GM19035 (cell line): ENCODE measurements around the gene GPR78.

Experiments used
- ATAC-seq: cut with Tn5 transposase; IDR thresholded peaks from one replicate; pipeline ENCODE4 v1.9.1; 2021; ENCODE audit not compliant: unreplicated experiment

Gene GPR78, protein sequence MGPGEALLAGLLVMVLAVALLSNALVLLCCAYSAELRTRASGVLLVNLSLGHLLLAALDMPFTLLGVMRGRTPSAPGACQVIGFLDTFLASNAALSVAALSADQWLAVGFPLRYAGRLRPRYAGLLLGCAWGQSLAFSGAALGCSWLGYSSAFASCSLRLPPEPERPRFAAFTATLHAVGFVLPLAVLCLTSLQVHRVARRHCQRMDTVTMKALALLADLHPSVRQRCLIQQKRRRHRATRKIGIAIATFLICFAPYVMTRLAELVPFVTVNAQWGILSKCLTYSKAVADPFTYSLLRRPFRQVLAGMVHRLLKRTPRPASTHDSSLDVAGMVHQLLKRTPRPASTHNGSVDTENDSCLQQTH

DNA sequence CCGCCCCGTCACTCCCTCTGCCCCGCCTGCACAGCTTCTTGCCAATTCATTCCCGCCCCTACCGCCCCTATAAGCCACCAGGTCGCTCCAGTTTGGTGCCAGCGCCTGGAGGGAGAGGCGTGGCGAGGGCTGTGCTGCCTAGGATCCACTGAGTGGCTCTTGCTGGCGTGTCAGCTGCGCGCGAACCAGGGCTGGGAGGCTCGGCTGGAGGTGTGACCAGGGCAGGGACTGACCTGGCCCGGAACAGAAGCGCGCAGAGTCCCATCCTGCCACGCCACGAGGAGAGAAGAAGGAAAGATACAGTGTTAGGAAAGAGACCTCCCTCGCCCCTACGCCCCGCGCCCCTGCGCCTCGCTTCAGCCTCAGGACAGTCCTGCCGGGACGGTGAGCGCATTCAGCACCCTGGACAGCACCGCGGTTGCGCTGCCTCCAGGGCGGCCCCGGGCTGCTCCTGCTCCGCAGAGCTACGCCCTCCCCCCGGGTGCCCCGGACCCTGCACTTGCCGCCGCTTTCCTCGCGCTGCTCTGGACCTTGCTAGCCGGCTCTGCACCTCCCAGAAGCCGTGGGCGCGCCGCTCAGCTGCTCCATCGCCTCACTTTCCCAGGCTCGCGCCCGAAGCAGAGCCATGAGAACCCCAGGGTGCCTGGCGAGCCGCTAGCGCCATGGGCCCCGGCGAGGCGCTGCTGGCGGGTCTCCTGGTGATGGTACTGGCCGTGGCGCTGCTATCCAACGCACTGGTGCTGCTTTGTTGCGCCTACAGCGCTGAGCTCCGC is at the start of gene GPR78:
TSS of gene GPR78 (plus strand) at position 72 of the 773 bp plus-strand sequence. CDS start at position 663, 591 bp downstream.
- no peak for ATAC-seq

DNA sequence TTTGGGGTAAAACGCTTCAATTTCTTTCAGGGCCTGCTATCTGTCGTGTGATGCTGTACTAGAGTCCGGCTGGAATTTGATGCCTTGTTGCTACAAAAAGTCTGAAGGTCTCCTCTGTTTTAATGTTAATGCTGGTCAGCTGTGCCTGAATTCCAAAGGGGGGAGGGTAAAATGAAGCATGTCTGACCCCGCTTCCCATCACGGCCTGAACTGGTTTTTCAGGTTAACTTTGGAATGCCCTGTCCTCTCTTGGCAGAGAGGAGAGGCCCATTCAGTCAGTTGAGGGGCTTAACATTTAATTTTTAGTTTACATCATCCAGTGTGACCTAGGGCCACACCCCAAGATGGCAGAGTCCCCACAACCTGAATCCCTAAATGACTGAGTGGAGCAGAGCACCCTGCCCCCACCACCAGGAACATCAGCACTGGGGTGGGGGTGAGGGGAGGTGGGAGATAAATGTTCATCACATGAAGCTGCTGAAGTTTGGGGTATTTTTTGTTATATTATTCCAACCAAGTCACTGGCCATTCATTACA is 47.9 kb upstream of the GPR78 start:
- ATAC-seq: no peak

GRCh38 chr4:8533274-8533865 is 46.8 kb upstream of the GPR78 start:
- no peak for ATAC-seq

DNA sequence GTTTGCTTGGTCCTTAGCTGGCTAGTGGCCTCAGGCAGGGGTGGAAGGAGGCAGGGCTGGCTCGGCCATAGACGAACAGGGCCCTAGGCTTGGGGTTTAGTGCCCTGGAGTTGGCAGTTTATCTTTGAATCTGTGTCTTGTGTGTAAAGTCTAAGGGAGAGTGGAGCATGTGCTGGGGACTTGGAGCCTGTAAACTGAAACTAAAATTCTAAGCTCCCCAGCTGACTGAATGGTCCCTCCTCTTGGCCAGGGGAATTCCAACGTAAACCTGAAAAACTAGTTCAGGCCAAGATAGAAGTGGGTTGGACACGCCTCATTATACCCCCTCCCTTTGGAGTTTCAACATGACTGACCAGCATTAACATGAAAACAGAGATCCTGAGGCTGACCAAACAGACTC is 46.1 kb upstream of the GPR78 start:
- peak; percentile 73 for ATAC-seq

DNA sequence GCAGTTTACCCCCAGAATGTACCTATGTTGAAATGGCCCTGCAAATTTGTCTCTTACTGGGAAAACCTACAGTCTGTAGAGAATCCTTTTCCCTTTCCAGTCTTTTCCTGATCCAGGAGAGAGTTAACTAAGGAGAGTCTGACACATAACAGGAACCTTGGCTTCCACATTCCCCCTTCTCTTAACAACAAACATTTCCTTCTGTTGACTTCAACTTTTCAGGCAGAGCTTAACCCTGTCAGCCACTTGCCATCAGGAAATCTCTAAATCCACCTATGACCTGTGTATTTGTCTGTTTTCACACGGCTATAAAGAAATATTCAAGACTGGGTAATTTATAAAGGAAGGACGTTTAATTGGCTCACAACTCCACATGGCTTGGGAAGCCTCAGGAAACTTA is 45.6 kb upstream of the GPR78 start:
- no peak for ATAC-seq

DNA sequence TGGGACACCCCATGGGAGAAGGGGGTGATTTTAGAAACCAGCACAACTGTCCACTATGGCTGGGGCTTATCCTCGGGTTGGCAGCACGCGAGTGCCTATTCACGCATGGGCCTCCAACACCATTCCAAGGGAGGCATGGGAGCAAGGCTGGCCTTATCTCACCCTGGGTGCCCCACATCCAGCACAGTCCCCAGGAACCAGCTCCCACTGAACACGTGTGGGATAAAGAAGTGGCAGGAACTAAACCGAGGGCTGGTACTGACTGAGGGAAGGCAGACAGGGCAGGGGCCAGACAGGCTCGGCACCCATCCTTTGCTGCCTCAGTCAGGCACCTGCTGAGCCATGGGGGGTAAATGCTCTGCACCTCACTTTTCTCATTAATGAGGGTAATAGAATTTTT is 43.7 kb upstream of the GPR78 start:
- ATAC-seq: no peak

GRCh38 chr4:8537041-8537461 is 43.1 kb upstream of the GPR78 start:
- no peak for ATAC-seq

GRCh38 chr4:8538076-8538702 is 42.0 kb upstream of the GPR78 start:
- ATAC-seq: no peak

DNA sequence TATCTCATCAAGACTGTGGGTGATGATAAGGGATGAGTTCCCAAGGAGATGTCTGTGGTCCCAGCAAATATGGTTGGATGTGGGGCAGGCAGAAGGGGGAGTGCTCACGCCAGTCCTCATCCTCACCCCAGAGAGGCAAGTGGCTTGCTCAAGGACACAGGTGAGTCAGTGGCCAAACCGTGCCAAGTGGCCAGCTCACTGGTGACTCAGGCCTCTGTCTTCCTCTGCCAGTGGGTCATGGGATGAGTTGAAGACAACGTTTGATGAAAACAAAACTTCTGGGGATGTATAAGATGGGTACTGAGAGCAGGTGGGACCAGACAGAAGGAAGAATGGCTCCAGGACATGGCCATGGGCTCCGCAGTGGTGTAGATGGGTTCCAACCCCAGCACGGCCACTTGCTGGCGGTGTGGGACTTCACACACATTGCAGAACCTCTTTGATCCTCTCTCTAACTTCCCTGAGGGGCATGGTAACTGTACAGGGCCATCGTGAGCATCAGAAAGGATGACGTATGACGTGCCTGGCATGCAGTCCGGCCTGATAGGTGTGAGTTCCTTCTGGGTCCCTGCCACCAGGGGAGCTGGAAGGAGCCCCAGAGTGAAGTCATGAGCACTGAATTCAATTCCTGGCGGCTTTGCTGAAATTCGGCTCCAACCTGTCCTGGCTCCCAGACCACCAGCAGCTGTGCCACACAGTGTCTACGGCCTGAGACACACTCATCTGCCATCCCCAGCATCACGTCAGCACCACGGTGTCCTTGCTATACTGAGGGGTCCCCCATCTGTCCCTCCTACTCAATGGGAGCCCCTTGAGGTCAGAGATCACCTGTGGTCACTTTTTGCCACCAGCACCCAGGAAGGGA is 41.3 kb upstream of the GPR78 start:
- no peak for ATAC-seq

GRCh38 chr4:8539661-8540060 is 40.5 kb upstream of the GPR78 start:
- peak; percentile 32 for ATAC-seq

- peak; percentile 60 for ATAC-seq
Observed at GRCh38 chr4:8540072-8540471, 40.1 kb upstream of the GPR78 start.

- no peak for ATAC-seq
Observed at GRCh38 chr4:8540586-8540985, 39.6 kb upstream of the GPR78 start.

- no peak for ATAC-seq
Observed at GRCh38 chr4:8540991-8541390, 39.2 kb upstream of the GPR78 start.

DNA sequence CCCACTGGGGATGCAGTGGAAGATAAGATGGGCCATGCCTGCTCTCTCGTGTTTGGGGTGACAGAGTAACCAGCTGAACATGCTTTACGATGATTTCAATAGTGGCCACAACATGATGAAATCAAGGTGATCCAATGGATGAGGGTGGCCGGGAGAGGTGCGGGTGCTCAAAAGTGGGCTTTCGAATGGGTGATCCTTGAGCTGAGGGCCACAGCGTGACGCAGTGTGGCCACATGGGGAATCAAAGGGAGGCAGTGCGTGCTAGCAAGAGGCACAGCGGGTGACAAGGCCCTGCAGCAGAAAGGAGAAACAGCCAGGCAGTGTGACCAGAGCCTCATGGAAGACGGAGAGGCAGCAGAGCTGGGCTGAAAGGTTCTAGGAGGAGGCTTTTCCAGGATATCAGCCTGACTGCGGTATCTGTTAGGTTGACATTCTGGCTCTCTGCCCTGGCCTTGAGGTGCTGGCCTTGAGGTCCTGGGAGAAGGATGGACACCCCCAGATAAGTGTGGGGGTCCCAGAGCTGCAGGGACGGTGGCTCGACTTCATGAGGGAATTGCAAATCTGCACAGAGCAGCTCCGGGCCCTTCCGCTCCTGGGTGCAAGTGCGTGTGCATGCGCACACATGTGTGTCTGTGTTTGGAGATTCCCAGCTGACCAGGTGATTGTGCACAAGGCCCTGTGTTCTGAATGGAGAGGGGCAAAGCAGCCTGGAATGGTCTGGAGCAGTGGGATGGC is 38.0 kb upstream of the GPR78 start:
- ATAC-seq: no peak

GRCh38 chr4:8542776-8543525 is 37.2 kb upstream of the GPR78 start:
- no peak for ATAC-seq

- no peak for ATAC-seq
Observed at GRCh38 chr4:8543623-8544022, 36.6 kb upstream of the GPR78 start.

- ATAC-seq: no peak
Observed at GRCh38 chr4:8544282-8544681, 35.9 kb upstream of the GPR78 start.

GRCh38 chr4:8544741-8545438 is 35.3 kb upstream of the GPR78 start:
- no peak for ATAC-seq
